ENCODE results near the gene SVOPL.

Gene SVOPL

GRCh38 chr7:138663725-138664710 is 37.1 kb downstream of the SVOPL start:
- Histone ChIP-seq H3K9ac (ENCODE audit: low read length) (no peak overlapping the region), H3K27me3 (ENCODE audit: control insufficient read depth in 1 of 2, insufficient read depth in 1 of 2, low read length in 2 of 2) (peaks cover 18 to 28% of the 10 kb centered on the region in 2 experiments), H2AK5ac (ENCODE audit: low read length, severe bottlenecking) (no peak overlapping the region), H2BK5ac (ENCODE audit: low read depth, low read length, poor library complexity, severe bottlenecking) (no peak overlapping the region), H3K4me1 (ENCODE audit: control insufficient read depth, insufficient read depth, low read depth, low read length) (peaks cover 10% of the 10 kb centered on the region), H2BK15ac (ENCODE audit: low read depth, poor library complexity, severe bottlenecking) (no peak overlapping the region), H4K8ac (ENCODE audit: low read length) (no peak overlapping the region), H2BK12ac (ENCODE audit: low read length in 2 of 2) (no peak overlapping the region), H4K91ac (ENCODE audit: low read length) (peak overlapping the region; percentile 34), H3K36me3 (ENCODE audit: control insufficient read depth in 1 of 2, insufficient read depth in 2 of 2, low read depth in 1 of 2, low read length in 2 of 2) (no peaks in the 10 kb centered on the region), H3K18ac (ENCODE audit: low read depth in 1 of 2, low read length in 2 of 2) (peak overlapping the region in 1 of 2 experiments; percentile 42), H3K4ac (ENCODE audit: low read depth in 1 of 2, low read length in 2 of 2) (no peak overlapping the region), H3K23ac (ENCODE audit: low read length in 2 of 2) (no peak overlapping the region), H3K14ac (ENCODE audit: low read length in 2 of 2) (no peak overlapping the region), H3K79me1 (replicated peaks; ENCODE audit: low read length, poor library complexity, severe bottlenecking) (no peaks in the 10 kb centered on the region), H3K4me3 (ENCODE audit: insufficient read depth in 1 of 2, low read depth in 1 of 2, low read length in 2 of 2) (peak overlapping the region; percentile 55 to 58), H2AFZ (ENCODE audit: low read depth, low read length) (no peak overlapping the region), H3K4me2 (ENCODE audit: low read length, poor library complexity, severe bottlenecking) (peak overlapping the region; percentile 82), H3K9me3 (ENCODE audit: control insufficient read depth, low read length) (no peaks in the 10 kb centered on the region), H3K27ac (ENCODE audit: low read length, poor library complexity, severe bottlenecking) (no peak overlapping the region), H2BK120ac (ENCODE audit: low read depth, low read length) (no peak overlapping the region)
- peak; percentile 24 for DNase-seq
- WGBS: 40% methylated on average over 59 of the region's 59 CpGs

- no peaks in the 10 kb centered on the region for H3K36me3 ChIP-seq (ENCODE audit: control insufficient read depth in 1 of 2, insufficient read depth in 2 of 2, low read depth in 1 of 2, low read length in 2 of 2)
- no peak overlapping the region for H2BK120ac ChIP-seq (ENCODE audit: low read depth, low read length)
- no peak overlapping the region for H2AK5ac ChIP-seq (ENCODE audit: low read length, severe bottlenecking)
- H3K79me1 ChIP-seq (replicated peaks; ENCODE audit: low read length, poor library complexity, severe bottlenecking): no peaks in the 10 kb centered on the region
- H3K18ac ChIP-seq (ENCODE audit: low read depth in 1 of 2, low read length in 2 of 2): no peak overlapping the region
- H2BK15ac ChIP-seq (ENCODE audit: low read depth, poor library complexity, severe bottlenecking): no peak overlapping the region
- H3K14ac ChIP-seq (ENCODE audit: low read length in 2 of 2): no peak overlapping the region
- no peak overlapping the region for H3K4me2 ChIP-seq (ENCODE audit: low read length, poor library complexity, severe bottlenecking)
- no peak overlapping the region for H3K4ac ChIP-seq (ENCODE audit: low read depth in 1 of 2, low read length in 2 of 2)
- DNase-seq: no peak
- H3K27me3 ChIP-seq (ENCODE audit: control insufficient read depth in 1 of 2, insufficient read depth in 1 of 2, low read length in 2 of 2): peaks cover 7 to 28% of the 10 kb centered on the region in 2 experiments
- H3K4me1 ChIP-seq (ENCODE audit: control insufficient read depth, insufficient read depth, low read depth, low read length): peaks cover 10% of the 10 kb centered on the region
- H4K8ac ChIP-seq (ENCODE audit: low read length): no peak overlapping the region
- H3K9me3 ChIP-seq (ENCODE audit: control insufficient read depth, low read length): no peaks in the 10 kb centered on the region
- no peak overlapping the region for H2BK12ac ChIP-seq (ENCODE audit: low read length in 2 of 2)
- 71% methylated on average over 6 of the region's 6 CpGs for WGBS
- no peak overlapping the region for H3K9ac ChIP-seq (ENCODE audit: low read length)
- no peak overlapping the region for H2BK5ac ChIP-seq (ENCODE audit: low read depth, low read length, poor library complexity, severe bottlenecking)
- H2AFZ ChIP-seq (ENCODE audit: low read depth, low read length): no peak overlapping the region
- no peak overlapping the region for H4K91ac ChIP-seq (ENCODE audit: low read length)
- no peak overlapping the region for H3K27ac ChIP-seq (ENCODE audit: low read length, poor library complexity, severe bottlenecking)
- H3K4me3 ChIP-seq (ENCODE audit: insufficient read depth in 1 of 2, low read depth in 1 of 2, low read length in 2 of 2): no peak overlapping the region
- H3K23ac ChIP-seq (ENCODE audit: low read length in 2 of 2): no peak overlapping the region
These were observed 38.2 kb downstream of the SVOPL start for GRCh38 chr7:138662991-138663320.

DNA sequence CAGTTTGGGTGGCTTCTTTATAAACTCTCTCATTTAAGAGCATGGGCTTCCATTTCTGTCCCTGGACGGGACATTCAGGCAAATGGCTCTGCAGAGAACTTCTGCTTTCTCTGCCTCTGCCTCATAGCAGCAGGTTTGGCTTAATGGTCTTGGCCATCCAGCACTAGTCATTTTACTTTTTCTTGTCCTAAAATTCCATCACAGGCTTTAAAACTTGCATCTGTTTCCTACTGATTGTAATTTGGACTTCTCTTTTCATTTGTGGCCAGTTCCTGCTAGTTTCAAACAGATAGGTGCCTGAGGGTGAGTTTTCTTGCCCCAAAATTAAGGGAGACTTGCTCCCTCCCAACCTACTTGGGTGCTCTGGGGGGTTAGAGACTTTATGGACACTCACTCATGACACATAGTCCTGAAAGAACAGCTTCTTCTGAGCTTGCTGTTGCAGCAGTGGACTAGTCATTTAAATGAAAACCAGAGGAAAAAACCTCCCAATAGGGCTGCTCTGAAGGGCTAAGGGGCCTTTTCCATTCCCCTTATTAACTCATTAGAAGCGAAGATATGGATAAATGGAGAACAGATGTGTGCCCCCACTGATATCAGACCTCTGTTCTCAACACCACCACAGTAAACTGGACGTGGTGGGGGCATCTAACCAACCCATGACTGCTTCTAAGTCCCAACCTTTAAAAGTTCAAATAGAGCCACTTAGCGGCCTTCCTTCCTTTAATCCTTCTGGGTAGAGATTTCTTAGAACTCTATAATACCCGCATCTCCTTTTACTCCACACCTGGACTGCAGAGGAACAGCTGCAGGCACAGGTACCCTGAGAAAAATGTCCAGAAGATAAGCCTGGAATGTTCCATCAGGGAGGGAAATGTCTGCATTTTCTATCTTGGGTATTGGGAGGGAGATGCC is 38.8 kb downstream of the SVOPL start:
- Histone ChIP-seq H3K4ac (ENCODE audit: low read depth in 1 of 2, low read length in 2 of 2) (no peak overlapping the region), H3K4me3 (ENCODE audit: insufficient read depth in 1 of 2, low read depth in 1 of 2, low read length in 2 of 2) (no peak overlapping the region), H3K27ac (ENCODE audit: low read length, poor library complexity, severe bottlenecking) (no peak overlapping the region), H2AFZ (ENCODE audit: low read depth, low read length) (no peak overlapping the region), H3K27me3 (ENCODE audit: control insufficient read depth in 1 of 2, insufficient read depth in 1 of 2, low read length in 2 of 2) (peaks cover 6 to 28% of the 10 kb centered on the region in 2 experiments), H3K36me3 (ENCODE audit: control insufficient read depth in 1 of 2, insufficient read depth in 2 of 2, low read depth in 1 of 2, low read length in 2 of 2) (no peaks in the 10 kb centered on the region), H3K4me2 (ENCODE audit: low read length, poor library complexity, severe bottlenecking) (no peak overlapping the region), H2AK5ac (ENCODE audit: low read length, severe bottlenecking) (no peak overlapping the region), H3K9ac (ENCODE audit: low read length) (no peak overlapping the region), H2BK15ac (ENCODE audit: low read depth, poor library complexity, severe bottlenecking) (no peak overlapping the region), H2BK120ac (ENCODE audit: low read depth, low read length) (no peak overlapping the region), H3K79me1 (replicated peaks; ENCODE audit: low read length, poor library complexity, severe bottlenecking) (no peaks in the 10 kb centered on the region), H4K8ac (ENCODE audit: low read length) (no peak overlapping the region), H2BK12ac (ENCODE audit: low read length in 2 of 2) (no peak overlapping the region), H3K9me3 (ENCODE audit: control insufficient read depth, low read length) (peaks cover 2% of the 10 kb centered on the region), H3K23ac (ENCODE audit: low read length in 2 of 2) (no peak overlapping the region), H4K91ac (ENCODE audit: low read length) (no peak overlapping the region), H3K18ac (ENCODE audit: low read depth in 1 of 2, low read length in 2 of 2) (no peak overlapping the region), H3K4me1 (ENCODE audit: control insufficient read depth, insufficient read depth, low read depth, low read length) (peaks cover 10% of the 10 kb centered on the region), H3K14ac (ENCODE audit: low read length in 2 of 2) (no peak overlapping the region), H2BK5ac (ENCODE audit: low read depth, low read length, poor library complexity, severe bottlenecking) (no peak overlapping the region)
- WGBS: 79% methylated on average over 5 of the region's 5 CpGs
- no peak for DNase-seq

Data from mesenchymal stem cell (in vitro differentiated cells and primary cell).